HEK293 (cell line): ENCODE data around the gene PLCL1.

Experiments
- CTCF ChIP-seq: fragments of 450-650 bp; formaldehyde crosslinking; IDR thresholded peaks from 2 replicates; pipeline ENCODE4 v1.5.1; 2016; ENCODE audit warnings: missing biosample characterization, missing genetic modification characterization
- MZF1 ChIP-seq: fragments of 450-650 bp; formaldehyde crosslinking; IDR thresholded peaks from 2 replicates; pipeline ENCODE4 v1.5.1; 2017; ENCODE audit warnings: missing biosample characterization, missing genetic modification characterization, borderline replicate concordance
- REST ChIP-seq: fragments of 450-650 bp; formaldehyde crosslinking; IDR thresholded peaks from 2 replicates; pipeline ENCODE4 v1.5.1; 2016; ENCODE audit warnings: missing biosample characterization, missing genetic modification characterization
- ZBTB7A ChIP-seq: fragments of 450-650 bp; formaldehyde crosslinking; IDR thresholded peaks from 2 replicates; pipeline ENCODE4 v1.5.1; 2016; ENCODE audit warnings: low read depth, missing biosample characterization, missing genetic modification characterization
- ZNF121 ChIP-seq: fragments of 450-650 bp; formaldehyde crosslinking; IDR thresholded peaks from 2 replicates; pipeline ENCODE4 v1.5.1; 2016; ENCODE audit warnings: missing biosample characterization, missing genetic modification characterization
- ZNF175 ChIP-seq: fragments of 450-650 bp; formaldehyde crosslinking; IDR thresholded peaks from 2 replicates; pipeline ENCODE4 v1.5.1; 2016; ENCODE audit warnings: missing biosample characterization, missing genetic modification characterization
- ZNF302 ChIP-seq: fragments of 450-650 bp; formaldehyde crosslinking; IDR thresholded peaks from 2 replicates; pipeline ENCODE4 v1.5.1; 2016; ENCODE audit warnings: missing biosample characterization, missing genetic modification characterization, low read depth
- ZNF324 ChIP-seq: fragments of 450-650 bp; formaldehyde crosslinking; IDR thresholded peaks from 2 replicates; pipeline ENCODE4 v1.5.1; 2016; ENCODE audit warnings: missing biosample characterization, missing genetic modification characterization
- ZNF624 ChIP-seq: fragments of 450-650 bp; formaldehyde crosslinking; IDR thresholded peaks from 2 replicates; pipeline ENCODE4 v1.5.1; 2017; ENCODE audit warnings: missing biosample characterization, missing genetic modification characterization
- ZNF792 ChIP-seq: fragments of 450-650 bp; formaldehyde crosslinking; IDR thresholded peaks from 2 replicates; pipeline ENCODE4 v1.5.1; 2016; ENCODE audit warnings: missing biosample characterization, missing genetic modification characterization

DNA sequence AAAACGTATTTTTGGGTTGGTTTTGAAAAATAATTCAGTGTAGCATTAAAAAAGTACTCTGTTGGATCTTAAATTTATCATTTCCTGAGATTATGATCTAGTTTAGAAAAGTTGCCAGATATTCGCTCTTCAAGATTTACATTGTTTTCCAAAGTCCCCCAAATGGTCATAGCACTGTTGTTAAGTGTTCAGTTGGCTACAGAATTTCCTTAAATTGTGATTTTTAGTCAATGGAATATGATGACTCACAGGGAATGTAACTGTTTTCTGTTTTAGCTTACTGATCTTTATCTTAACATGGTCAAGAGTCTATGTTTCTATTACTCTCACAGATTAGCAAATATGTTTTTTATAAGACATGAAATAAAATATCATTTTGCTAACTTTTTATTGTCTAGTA lies 23.2 kb downstream of the PLCL1 start:
- TF ChIP-seq ZNF121, result no peak
- TF ChIP-seq REST (tag by site-specific recombination), result no peak
- TF ChIP-seq ZNF175 (tag by site-specific recombination), result no peak
- TF ChIP-seq ZNF792 (tag by site-specific recombination), result no peak
- no peak for TF ChIP-seq ZNF324 (tag by site-specific recombination)
- TF ChIP-seq ZBTB7A (tag by site-specific recombination), result no peak
- TF ChIP-seq MZF1 (tag by site-specific recombination), result no peak
- TF ChIP-seq ZNF624 (tag by site-specific recombination), result no peak
- no peak for TF ChIP-seq ZNF302 (tag by site-specific recombination)
- no peak for TF ChIP-seq CTCF (tag by site-specific recombination)
